ENCODE data around the gene SLC6A8. TPM values are rescaled to one million over a fixed set of nuclear protein-coding genes. Genes with fewer than 3 reads are reported as not detected.

The SLC6A8 gene
- total and polyA plus RNA-seq, 2 experiments from 2014 or later: 1.8 to 11.7 TPM

- in situ Hi-C loops (cut with MboI): no loop called here
- peak overlapping the region; percentile 72 for H3K27ac ChIP-seq
- no peaks in the 10 kb centered on the region for H3K27me3 ChIP-seq (replicated peaks; ENCODE audit: insufficient read depth)
- H3K36me3 ChIP-seq (ENCODE audit: low read depth): no peaks in the 10 kb centered on the region
- H3K9me2 ChIP-seq (ENCODE audit: insufficient read depth): no peaks in the 10 kb centered on the region
- H2AFZ ChIP-seq: no peak overlapping the region
- peak; percentile 36 for DNase-seq
- H3F3A ChIP-seq (ENCODE audit: insufficient read depth): peaks cover 5% of the 10 kb centered on the region; the same call in 1 of the 2 replicates
- no peak for TF ChIP-seq EZH2phosphoT487 (IDR thresholded peaks at IDR 0.05; ENCODE audit: insufficient read depth, low read depth)
- TF ChIP-seq EZH2 (IDR thresholded peaks at IDR 0.05; ENCODE audit: insufficient read depth, poor library complexity, severe bottlenecking): no peak
- peak overlapping the region; percentile 73 for H3K9ac ChIP-seq
- peaks cover 38% of the 10 kb centered on the region for H3K79me2 ChIP-seq (ENCODE audit: insufficient read depth)
- 22 to 28% methylated on average over 19 to 32 of the region's 35 CpGs for WGBS, 2 experiments (ENCODE audit: low coverage in 1 of 2, low lambda C conversion rate in 2 of 2, missing lambda C conversion rate in 2 of 2)
- peaks cover 18% of the 10 kb centered on the region; the same call in 1 of the 2 replicates for H3K4me1 ChIP-seq (ENCODE audit: insufficient read depth)
- H3K4me3 ChIP-seq: peak overlapping the region; percentile 52
- no peak overlapping the region for H3K4me2 ChIP-seq (ENCODE audit: unreplicated experiment)
- H3K9me3 ChIP-seq (ENCODE audit: low read depth): no peaks in the 10 kb centered on the region
- H4K20me1 ChIP-seq (ENCODE audit: insufficient read depth): no peaks in the 10 kb centered on the region
Observed at GRCh38 chrX:153725832-153726285, 38.1 kb downstream of the SLC6A8 start.

GRCh38 chrX:153726286-153727122, 38.8 kb downstream of the SLC6A8 start:
- Histone ChIP-seq H3K4me1 (ENCODE audit: insufficient read depth) (peaks cover 18% of the 10 kb centered on the region; the same call in 1 of the 2 replicates), H4K20me1 (ENCODE audit: insufficient read depth) (no peaks in the 10 kb centered on the region), H3K9me3 (ENCODE audit: low read depth) (no peaks in the 10 kb centered on the region), H3K36me3 (ENCODE audit: low read depth) (no peaks in the 10 kb centered on the region), H3K27me3 (replicated peaks; ENCODE audit: insufficient read depth) (no peaks in the 10 kb centered on the region), H3K79me2 (ENCODE audit: insufficient read depth) (peaks cover 31% of the 10 kb centered on the region), H3K27ac (peak overlapping the region; percentile 72), H3K9me2 (ENCODE audit: insufficient read depth) (no peaks in the 10 kb centered on the region), H2AFZ (peak overlapping the region; percentile 38; the same call in 1 of the 2 replicates), H3K4me3 (peak overlapping the region; percentile 52), H3K4me2 (ENCODE audit: unreplicated experiment) (peak overlapping the region; percentile 68), H3F3A (ENCODE audit: insufficient read depth) (peaks cover 5% of the 10 kb centered on the region; the same call in 1 of the 2 replicates), H3K9ac (peak overlapping the region; percentile 73)
- DNase-seq: peak; percentile 73
- TF ChIP-seq EZH2phosphoT487 (IDR thresholded peaks at IDR 0.05; ENCODE audit: insufficient read depth, low read depth) (no peak), EZH2 (IDR thresholded peaks at IDR 0.05; ENCODE audit: insufficient read depth, poor library complexity, severe bottlenecking) (no peak)
- in situ Hi-C loops (cut with MboI): no loop called here
- 4 to 7% methylated on average over 9 to 14 of the region's 35 CpGs for WGBS, 2 experiments (ENCODE audit: low coverage in 1 of 2, low lambda C conversion rate in 2 of 2, missing lambda C conversion rate in 2 of 2)

- WGBS, 2 experiments (ENCODE audit: low coverage in 1 of 2, low lambda C conversion rate in 2 of 2, missing lambda C conversion rate in 2 of 2): 38 to 46% methylated on average over 16 to 20 of the region's 23 CpGs
- Histone ChIP-seq H3K4me1 (ENCODE audit: insufficient read depth) (peaks cover 14% of the 10 kb centered on the region; the same call in 1 of the 2 replicates), H3K4me3 (peak overlapping the region; percentile 52), H3F3A (ENCODE audit: insufficient read depth) (peaks cover 5% of the 10 kb centered on the region; the same call in 1 of the 2 replicates), H3K9me2 (ENCODE audit: insufficient read depth) (no peaks in the 10 kb centered on the region), H3K9me3 (ENCODE audit: low read depth) (no peaks in the 10 kb centered on the region), H3K4me2 (ENCODE audit: unreplicated experiment) (peak overlapping the region; percentile 68), H3K9ac (peak overlapping the region; percentile 73), H3K36me3 (ENCODE audit: low read depth) (no peaks in the 10 kb centered on the region), H3K27ac (peak overlapping the region; percentile 72), H2AFZ (0 out of 2 replicates have a peak overlapping the region, but pooled peaks have one; percentile 38), H3K79me2 (ENCODE audit: insufficient read depth) (peaks cover 23% of the 10 kb centered on the region), H3K27me3 (replicated peaks; ENCODE audit: insufficient read depth) (no peaks in the 10 kb centered on the region), H4K20me1 (ENCODE audit: insufficient read depth) (no peaks in the 10 kb centered on the region)
- DNase-seq: peak; percentile 59
- in situ Hi-C loops (cut with MboI): no loop called here
- TF ChIP-seq EZH2 (IDR thresholded peaks at IDR 0.05; ENCODE audit: insufficient read depth, poor library complexity, severe bottlenecking): no peak
- no peak for TF ChIP-seq EZH2phosphoT487 (IDR thresholded peaks at IDR 0.05; ENCODE audit: insufficient read depth, low read depth)
Observed at GRCh38 chrX:153727123-153727931, 39.6 kb downstream of the SLC6A8 start.

GRCh38 chrX:153728095-153728494, 40.4 kb downstream of the SLC6A8 start:
- no peaks in the 10 kb centered on the region for H3K27me3 ChIP-seq (replicated peaks; ENCODE audit: insufficient read depth)
- no peak for DNase-seq
- H3K4me2 ChIP-seq (ENCODE audit: unreplicated experiment): no peak overlapping the region
- in situ Hi-C loops (cut with MboI): no loop called here
- no peak overlapping the region for H3K4me3 ChIP-seq
- no peak overlapping the region for H3K9ac ChIP-seq
- no peak overlapping the region for H2AFZ ChIP-seq
- 0 out of 2 replicates have a peak, but pooled peaks cover 8% of the 10 kb centered on the region for H3K4me1 ChIP-seq (ENCODE audit: insufficient read depth)
- H3K9me2 ChIP-seq (ENCODE audit: insufficient read depth): no peaks in the 10 kb centered on the region
- H3K27ac ChIP-seq: no peak overlapping the region
- peaks cover 15% of the 10 kb centered on the region for H3K79me2 ChIP-seq (ENCODE audit: insufficient read depth)
- 100% methylated on average over 2 to 4 of the region's 6 CpGs for WGBS, 2 experiments (ENCODE audit: low coverage in 1 of 2, low lambda C conversion rate in 2 of 2, missing lambda C conversion rate in 2 of 2)
- no peaks in the 10 kb centered on the region for H3K9me3 ChIP-seq (ENCODE audit: low read depth)
- TF ChIP-seq EZH2 (IDR thresholded peaks at IDR 0.05; ENCODE audit: insufficient read depth, poor library complexity, severe bottlenecking): no peak
- TF ChIP-seq EZH2phosphoT487 (IDR thresholded peaks at IDR 0.05; ENCODE audit: insufficient read depth, low read depth): no peak
- H3F3A ChIP-seq (ENCODE audit: insufficient read depth): peaks cover under 1% of the 10 kb centered on the region; the same call in 1 of the 2 replicates
- H4K20me1 ChIP-seq (ENCODE audit: insufficient read depth): no peaks in the 10 kb centered on the region
- H3K36me3 ChIP-seq (ENCODE audit: low read depth): no peaks in the 10 kb centered on the region
